Measurements from ENCODE around the gene PNMA1.

DNA sequence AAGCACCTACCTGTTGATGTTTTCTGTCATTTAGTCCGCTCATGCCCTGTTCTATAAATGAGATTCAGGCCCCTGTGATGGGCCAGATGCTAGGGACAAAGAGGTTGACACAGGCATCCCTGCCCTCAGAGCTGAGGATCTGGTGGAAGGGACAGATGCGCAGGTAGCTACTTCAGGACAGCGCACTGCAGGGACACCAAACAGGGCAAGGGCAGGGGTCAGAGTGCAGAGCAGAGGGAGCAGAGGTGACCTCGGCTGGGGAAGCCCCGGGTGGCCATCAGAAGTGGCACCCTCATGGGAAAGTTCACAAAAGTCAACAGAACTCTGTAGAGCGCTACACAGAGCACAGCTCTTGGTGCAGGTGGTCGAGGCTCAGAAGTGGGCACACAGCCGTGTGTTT is 5.6 kb upstream of the PNMA1 start:
- TF ChIP-seq, protein P1, sequence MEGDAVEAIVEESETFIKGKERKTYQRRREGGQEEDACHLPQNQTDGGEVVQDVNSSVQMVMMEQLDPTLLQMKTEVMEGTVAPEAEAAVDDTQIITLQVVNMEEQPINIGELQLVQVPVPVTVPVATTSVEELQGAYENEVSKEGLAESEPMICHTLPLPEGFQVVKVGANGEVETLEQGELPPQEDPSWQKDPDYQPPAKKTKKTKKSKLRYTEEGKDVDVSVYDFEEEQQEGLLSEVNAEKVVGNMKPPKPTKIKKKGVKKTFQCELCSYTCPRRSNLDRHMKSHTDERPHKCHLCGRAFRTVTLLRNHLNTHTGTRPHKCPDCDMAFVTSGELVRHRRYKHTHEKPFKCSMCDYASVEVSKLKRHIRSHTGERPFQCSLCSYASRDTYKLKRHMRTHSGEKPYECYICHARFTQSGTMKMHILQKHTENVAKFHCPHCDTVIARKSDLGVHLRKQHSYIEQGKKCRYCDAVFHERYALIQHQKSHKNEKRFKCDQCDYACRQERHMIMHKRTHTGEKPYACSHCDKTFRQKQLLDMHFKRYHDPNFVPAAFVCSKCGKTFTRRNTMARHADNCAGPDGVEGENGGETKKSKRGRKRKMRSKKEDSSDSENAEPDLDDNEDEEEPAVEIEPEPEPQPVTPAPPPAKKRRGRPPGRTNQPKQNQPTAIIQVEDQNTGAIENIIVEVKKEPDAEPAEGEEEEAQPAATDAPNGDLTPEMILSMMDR (conservative IDR thresholded peaks at IDR 0.05; ENCODE audit: low read length), result no peak
- no peak for TF ChIP-seq EZH2phosphoT487 (IDR thresholded peaks at IDR 0.05; ENCODE audit: borderline replicate concordance, low read depth, low read length)
